ENCODE measurements around the gene RABGAP1L. TPM values are rescaled to one million over a fixed set of nuclear protein-coding genes. Genes with fewer than 3 reads are reported as not detected.

The RABGAP1L gene
- total RNA-seq, 1 experiment from 2014 or later, result 29.3 TPM

- no peak for TF ChIP-seq ZBTB33 (IDR thresholded peaks at IDR 0.05; ENCODE audit: extremely low read depth, insufficient replicate concordance, low read length)
- no peak for TF ChIP-seq CTCF (IDR thresholded peaks at IDR 0.05 in 2 of 3, conservative IDR thresholded peaks at IDR 0.05 in 1 of 3; ENCODE audit: borderline replicate concordance in 1 of 3, insufficient read depth in 1 of 3, low read depth in 2 of 3, low read length in 2 of 3)
- no peak for TF ChIP-seq REST (IDR thresholded peaks at IDR 0.05; ENCODE audit: low read depth)
- no peak for TF ChIP-seq YY1 (IDR thresholded peaks at IDR 0.05; ENCODE audit: extremely low read depth, insufficient replicate concordance, low read depth, low read length)
- TF ChIP-seq ZFX (IDR thresholded peaks at IDR 0.05), result no peak
Observed at GRCh38 chr1:174911606-174912005, 752.3 kb downstream of the RABGAP1L start (continued).

Measured in HCT116 (cell line).